ENCODE results near the gene MRGPRG. TPM values are rescaled to one million over a fixed set of nuclear protein-coding genes. Genes with fewer than 3 reads are reported as not detected.

MRGPRG gene
- total and polyA plus RNA-seq, 9 of the 15 experiments (the other 6 are each of a cell fraction or from before 2014, with no cell fraction given): not detected

GRCh38 chr11:3200388-3201111 is 18.1 kb downstream of the MRGPRG start:
- in situ Hi-C loops (cut with MboI): no loop called here
- CTCF ChIA-PET (ENCODE audit: low intra/inter-chr PET ratio): no interaction called here

More at GRCh38 chr11:3200388-3201111, 18.1 kb downstream of the MRGPRG start:
- Histone ChIP-seq H3K9me1 (ENCODE audit: control insufficient read depth, insufficient read depth, low read length) (no peaks in the 10 kb centered on the region), H3K4me3 (no peak overlapping the region), H4K20me1 (replicated peaks; ENCODE audit: control insufficient read depth, insufficient read depth, low read length) (peaks cover 8% of the 10 kb centered on the region), H3K4me2 (ENCODE audit: insufficient read depth, low read length) (no peak overlapping the region), H3K79me2 (ENCODE audit: control insufficient read depth, insufficient read depth, low read length) (no peaks in the 10 kb centered on the region), H3K9ac (ENCODE audit: insufficient read depth in 1 of 2, low read depth in 2 of 2, low read length in 2 of 2) (0 out of 4 replicates have a peak overlapping the region, but pooled peaks of 1 of the 2 experiments have one; percentile 35), H3K27me3 (ENCODE audit: control insufficient read depth in 2 of 2, insufficient read depth in 2 of 2, low read length in 2 of 2) (peaks cover 33 to 80% of the 10 kb centered on the region in 2 experiments; a peak in 4 of 5 replicates), H3K27ac (ENCODE audit: extremely low read depth, low read depth, low read length) (no peak overlapping the region), H3K36me3 (ENCODE audit: control insufficient read depth, insufficient read depth, low read length) (no peaks in the 10 kb centered on the region), H3K4me1 (replicated peaks in 1 of 2; ENCODE audit: control insufficient read depth in 2 of 2, insufficient read depth in 2 of 2, low read length in 2 of 2) (peaks cover 0 to 54% of the 10 kb centered on the region in 2 experiments; a peak in 2 of 5 replicates), H3K9me3 (replicated peaks; ENCODE audit: control insufficient read depth, insufficient read depth, low read depth, low read length) (no peaks in the 10 kb centered on the region), H2AFZ (ENCODE audit: low read depth, low read length) (no peak overlapping the region)
- no peak for DNase-seq (ENCODE audit: extremely low read depth in 1 of 4, low spot score in 3 of 4)
- BruUV-seq (replicated peaks): no TSS peak
- intact Hi-C loops (cut with micrococcal nuclease): no loop called here
- POLR2A ChIA-PET: interaction anchor here (1.0 to 1.5 kb wide), 2 partner anchors 12 to 16 kb away, joined by 3 to 4 read pairs; no protein-coding TSS in a partner anchor
- no peak for ATAC-seq
- 5% methylated on average over 8 of the region's 12 CpGs for WGBS (ENCODE audit: insufficient coverage, low coverage, missing lambda C conversion rate)
- TF ChIP-seq ZFP36 (IDR thresholded peaks at IDR 0.05; ENCODE audit: low read depth, low read length, partially characterized antibody) (peak; percentile 96), MECOM (CRISPR knock-in tag; IDR thresholded peaks at IDR 0.05) (no peak), NCOA2 (IDR thresholded peaks at IDR 0.05; ENCODE audit: partially characterized antibody in 2 of 2) (no peak), MAFK (IDR thresholded peaks at IDR 0.05; ENCODE audit: low read length) (no peak), ZNF24 (IDR thresholded peaks at IDR 0.05) (no peak), NONO (IDR thresholded peaks at IDR 0.05; ENCODE audit: low read depth in 2 of 2, low read length in 1 of 2) (no peak)
- TF ChIP-seq, protein P1, sequence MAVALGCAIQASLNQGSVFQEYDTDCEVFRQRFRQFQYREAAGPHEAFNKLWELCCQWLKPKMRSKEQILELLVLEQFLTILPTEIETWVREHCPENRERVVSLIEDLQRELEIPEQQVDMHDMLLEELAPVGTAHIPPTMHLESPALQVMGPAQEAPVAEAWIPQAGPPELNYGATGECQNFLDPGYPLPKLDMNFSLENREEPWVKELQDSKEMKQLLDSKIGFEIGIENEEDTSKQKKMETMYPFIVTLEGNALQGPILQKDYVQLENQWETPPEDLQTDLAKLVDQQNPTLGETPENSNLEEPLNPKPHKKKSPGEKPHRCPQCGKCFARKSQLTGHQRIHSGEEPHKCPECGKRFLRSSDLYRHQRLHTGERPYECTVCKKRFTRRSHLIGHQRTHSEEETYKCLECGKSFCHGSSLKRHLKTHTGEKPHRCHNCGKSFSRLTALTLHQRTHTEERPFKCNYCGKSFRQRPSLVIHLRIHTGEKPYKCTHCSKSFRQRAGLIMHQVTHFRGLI (CRISPR knock-in tag; IDR thresholded peaks at IDR 0.05): no peak
- FAIRE-seq: no peak

All from K562 (cell line).